Measurements from ENCODE around the gene ZNRF3.

GRCh38 chr22:28936200-28936599 lies 52.8 kb downstream of the ZNRF3 start:
- TF ChIP-seq CTCF (conservative IDR thresholded peaks at IDR 0.05; ENCODE audit: low read depth in 2 of 2) (no peak), REST (IDR thresholded peaks at IDR 0.05; ENCODE audit: unreplicated experiment) (no peak), EZH2 (IDR thresholded peaks at IDR 0.05; ENCODE audit: low read depth, unreplicated experiment) (no peak), ZNF114 (CRISPR knock-in tag; IDR thresholded peaks at IDR 0.05) (no peak), JUNB (IDR thresholded peaks at IDR 0.05; ENCODE audit: unreplicated experiment) (no peak), POLR2AphosphoS5 (IDR thresholded peaks at IDR 0.05; ENCODE audit: low read depth) (no peak), EZH2phosphoT487 (IDR thresholded peaks at IDR 0.05; ENCODE audit: unreplicated experiment) (no peak)
